ENCODE data around the gene NDUFV3. TPM values are rescaled to one million over a fixed set of nuclear protein-coding genes. Genes with fewer than 3 reads are reported as not detected.

NDUFV3 gene
- total RNA-seq (2022; extraction: Qiagen RNA extraction; ENCODE audit: low read depth), result 18.7 to 22.9 TPM (median 21.4 TPM) in 5 replicates

GRCh38 chr21:42892931-42893755 is at the start of gene NDUFV3:
TSS of gene NDUFV3 (plus strand) at chr21:42893309. CDS start at chr21:42893334, 25 bp downstream.

GRCh38 chr21:42878993-42879787 is 13.9 kb upstream of the NDUFV3 start, which contains the start of gene WDR4:
TSS of gene WDR4 (minus strand) at chr21:42879539. CDS start at chr21:42879495, 44 bp downstream.

GRCh38 chr21:42925114-42925926 is 32.2 kb downstream of the NDUFV3 start, which contains the start of gene ERVH48-1:
TSS of gene ERVH48-1 (minus strand) at chr21:42925630. CDS start at chr21:42919006, 6,624 bp downstream.

Other genes starting within 250 kb of the NDUFV3 start
- gene PDE9A, start 239.7 kb upstream of the NDUFV3 start, total RNA-seq (2022; extraction: Qiagen RNA extraction; ENCODE audit: low read depth), result 0.45 to 1.3 TPM (median 1.1 TPM) in 5 replicates
- gene WDR4, start 13.8 kb upstream of the NDUFV3 start, total RNA-seq (2022; extraction: Qiagen RNA extraction; ENCODE audit: low read depth), result 21.1 to 32.5 TPM (median 31.4 TPM) in 5 replicates
- not detected in 5 replicates for gene ERVH48-1, start 32.3 kb downstream of the NDUFV3 start, total RNA-seq (2022; extraction: Qiagen RNA extraction; ENCODE audit: low read depth)
- gene PKNOX1, start 81.3 kb downstream of the NDUFV3 start, total RNA-seq (2022; extraction: Qiagen RNA extraction; ENCODE audit: low read depth), result 3.5 to 7.1 TPM (median 6.8 TPM) in 5 replicates
- 10.9 to 12.1 TPM (median 11.7 TPM) in 5 replicates for gene CBS, start 182.5 kb downstream of the NDUFV3 start, total RNA-seq (2022; extraction: Qiagen RNA extraction; ENCODE audit: low read depth)
- gene U2AF1, start 214.3 kb downstream of the NDUFV3 start, total RNA-seq (2022; extraction: Qiagen RNA extraction; ENCODE audit: low read depth), result 53.6 to 63.6 TPM (median 55.1 TPM) in 5 replicates

Measured in A549 treated with DMSO at 1 μM for 4 hours (cell line).